H1 (cell line): ENCODE measurements around the gene MMP3. TPM values are rescaled to one million over a fixed set of nuclear protein-coding genes. Genes with fewer than 3 reads are reported as not detected.

Experiments
- CTCF ChIA-PET: fragments of 300-600 bp; sonication (Branson Sonifier 250); formaldehyde crosslinking; loops from one replicate; lab custom pipeline; 2021; ENCODE audit not compliant: partially characterized antibody; lab: Charles Lee
- POLR2A ChIA-PET: fragments of 300-600 bp; sonication (Branson Sonifier 250); formaldehyde crosslinking; loops from one replicate; lab custom pipeline; 2021; ENCODE audit warnings: inconsistent platforms; ENCODE audit not compliant: partially characterized antibody; lab: Charles Lee
- DNase-seq, 2 experiments: peaks; one replicate each; pipeline versions ENCODE4 v3.0.0 to v3.0.0-alpha.2; 2010 to 2022; ENCODE audit warnings: low spot score in 2 of 2, low read depth in 1 of 2, mixed read lengths in 1 of 2
- FAIRE-seq: peaks from 2 replicates; lab custom pipeline; 2011; peaks lifted over from hg19 to GRCh38; lab: Jason Lieb, UNC
- H2AFZ ChIP-seq: 2 replicates; pipeline ENCODE4 v1.8.1; 2012; ENCODE audit warnings: low read length, inconsistent platforms
- H2AK5ac ChIP-seq: 2 replicates; pipeline ENCODE4 v1.6.1; 2013; ENCODE audit warnings: low read depth, low read length
- H2BK120ac ChIP-seq: replicated peaks from 2 replicates; pipeline ENCODE3; 2013; ENCODE audit warnings: low read depth, low read length, inconsistent platforms
- H2BK12ac ChIP-seq: 2 replicates; pipeline ENCODE4 v1.6.1; 2013; ENCODE audit warnings: low read depth, low read length
- H2BK15ac ChIP-seq: 2 replicates; pipeline ENCODE4 v1.6.1; 2013; ENCODE audit warnings: low read length
- H2BK20ac ChIP-seq: 2 replicates; pipeline ENCODE4 v1.6.1; 2013; ENCODE audit warnings: low read length
- H2BK5ac ChIP-seq: 2 replicates; pipeline ENCODE4 v1.6.1; 2013; ENCODE audit warnings: low read depth, low read length
- H3K14ac ChIP-seq: 2 replicates; pipeline ENCODE4 v1.6.1; 2013; ENCODE audit warnings: inconsistent platforms; ENCODE audit not compliant: insufficient read length
- H3K18ac ChIP-seq: 2 replicates; pipeline ENCODE4 v1.6.1; 2013; ENCODE audit warnings: low read length; ENCODE audit errors: extremely low read depth
- H3K23ac ChIP-seq: 2 replicates; pipeline ENCODE4 v1.6.1; 2013; ENCODE audit warnings: inconsistent platforms; ENCODE audit not compliant: insufficient read length
- H3K23me2 ChIP-seq: 2 replicates; pipeline ENCODE4 v1.6.1; 2013; ENCODE audit warnings: low read depth, low read length
- H3K27ac ChIP-seq: 2 replicates; pipeline ENCODE4 v1.6.1; 2011; ENCODE audit warnings: low read depth, low read length, inconsistent platforms
- H3K27me3 ChIP-seq, 4 experiments: replicated peaks in 1 of 4; 1 replicate in 1 of 4; 2 replicates in 3 of 4; pipeline versions ENCODE4 v1.6.1 to v1.8.1; 2011 to 2013; ENCODE audit warnings: low read length in 3 of 4, mild to moderate bottlenecking in 3 of 4, inconsistent platforms in 2 of 4, mixed read lengths in 2 of 4, moderate library complexity in 1 of 4; ENCODE audit not compliant: control insufficient read depth in 3 of 4, insufficient read depth in 3 of 4; ENCODE audit errors: extremely low read depth in 1 of 4
- H3K36me3 ChIP-seq, 4 experiments: 2 replicates each; pipeline versions ENCODE4 v1.6.1 to v1.8.1; 2011 to 2013; ENCODE audit warnings: mild to moderate bottlenecking in 4 of 4, low read length in 3 of 4, moderate library complexity in 2 of 4, control low read depth in 1 of 4, inconsistent platforms in 1 of 4; ENCODE audit not compliant: insufficient read depth in 4 of 4, control insufficient read depth in 2 of 4
- H3K4ac ChIP-seq: replicated peaks from 2 replicates; pipeline ENCODE3; 2013; ENCODE audit warnings: low read length, low read depth, mixed read lengths, inconsistent platforms; ENCODE audit not compliant: insufficient read length
- H3K4me1 ChIP-seq, 4 experiments: replicated peaks in 1 of 4; 1 replicate in 1 of 4; 2 replicates in 3 of 4; pipeline versions ENCODE4 v1.6.1 to v1.8.1; 2011 to 2013; ENCODE audit warnings: low read length in 3 of 4, inconsistent platforms in 2 of 4, mixed read lengths in 1 of 4; ENCODE audit not compliant: insufficient read depth in 4 of 4, control insufficient read depth in 3 of 4
- H3K4me2 ChIP-seq, 2 experiments: 2 replicates each; pipeline versions ENCODE4 v1.6.1 to v1.8.1; 2011 to 2013; ENCODE audit warnings: low read depth in 2 of 2, low read length in 2 of 2, control low read depth in 1 of 2, inconsistent platforms in 1 of 2, mild to moderate bottlenecking in 1 of 2; ENCODE audit not compliant: insufficient read depth in 1 of 2
- H3K4me3 ChIP-seq, 4 experiments: fragments of 200-600, 300-600 bp in 1 of 4; sonication (generic), shearing (Covaris generic), sonication (Bioruptor Twin) in 1 of 4; 2 replicates each; pipeline versions ENCODE4 v1.5.1 to v1.8.1; 2011 to 2016; ENCODE audit warnings: low read length in 4 of 4, low read depth in 3 of 4, control low read depth in 2 of 4, inconsistent platforms in 2 of 4, mild to moderate bottlenecking in 2 of 4, mixed read lengths in 1 of 4, moderate library complexity in 1 of 4; ENCODE audit not compliant: insufficient read depth in 2 of 4; ENCODE audit errors: extremely low read depth in 1 of 4
- H3K56ac ChIP-seq: replicated peaks from 2 replicates; pipeline ENCODE3; 2013; ENCODE audit warnings: low read depth, mild to moderate bottlenecking, mixed read lengths, low read length, inconsistent platforms; ENCODE audit not compliant: insufficient read length
- H3K79me1 ChIP-seq: 2 replicates; pipeline ENCODE4 v1.6.1; 2013; ENCODE audit warnings: low read depth, low read length, control low read depth
- H3K79me2 ChIP-seq, 2 experiments: 2 replicates each; pipeline versions ENCODE4 v1.6.1 to v1.8.1; 2012 to 2013; ENCODE audit warnings: low read length in 2 of 2, mild to moderate bottlenecking in 2 of 2, inconsistent platforms in 1 of 2; ENCODE audit not compliant: insufficient read depth in 2 of 2, control insufficient read depth in 1 of 2
- H3K9ac ChIP-seq, 4 experiments: replicated peaks in 1 of 4; 1 replicate in 1 of 4; 2 replicates in 3 of 4; pipeline versions ENCODE4 v1.6.1 to v1.8.1; 2011 to 2013; ENCODE audit warnings: low read depth in 3 of 4, low read length in 3 of 4, control low read depth in 2 of 4, mild to moderate bottlenecking in 2 of 4, moderate library complexity in 2 of 4, inconsistent platforms in 1 of 4; ENCODE audit errors: extremely low read depth in 1 of 4
- H3K9me3 ChIP-seq, 2 experiments: 2 replicates each; pipeline versions ENCODE4 v1.6.1 to v1.8.1; 2012 to 2013; ENCODE audit warnings: mild to moderate bottlenecking in 2 of 2, moderate library complexity in 2 of 2, control low read depth in 1 of 2, inconsistent platforms in 1 of 2, low read depth in 1 of 2, low read length in 1 of 2, mixed read lengths in 1 of 2; ENCODE audit not compliant: insufficient read depth in 2 of 2
- H4K20me1 ChIP-seq, 2 experiments: replicated peaks in 1 of 2; 2 replicates each; pipeline versions ENCODE3 to v1.8.1; 2011 to 2013; ENCODE audit warnings: inconsistent platforms in 2 of 2, low read length in 2 of 2, mild to moderate bottlenecking in 1 of 2; ENCODE audit not compliant: insufficient read depth in 2 of 2, control insufficient read depth in 1 of 2
- H4K5ac ChIP-seq: 2 replicates; pipeline ENCODE4 v1.6.1; 2013; ENCODE audit warnings: low read length, low read depth, mixed read lengths, inconsistent platforms; ENCODE audit not compliant: insufficient read length
- H4K8ac ChIP-seq: 2 replicates; pipeline ENCODE4 v1.8.0; 2013; ENCODE audit warnings: mild to moderate bottlenecking, moderate library complexity, low read length, inconsistent platforms; ENCODE audit not compliant: insufficient read depth; ENCODE audit errors: extremely low read depth
- H4K91ac ChIP-seq: replicated peaks from 2 replicates; pipeline ENCODE3; 2013; ENCODE audit warnings: low read length, mixed read lengths, inconsistent platforms; ENCODE audit not compliant: insufficient read length
- BRCA1 ChIP-seq: IDR thresholded peaks from 2 replicates; pipeline ENCODE4 v1.6.1; 2012; ENCODE audit warnings: low read depth, low read length, improper control_type of control experiment
- CBX8 ChIP-seq: fragments of 300-800, 300-1000 bp; sonication (generic); IDR thresholded peaks from 2 replicates; pipeline ENCODE4 v1.7.1; 2016; ENCODE audit warnings: low read depth, low read length, borderline replicate concordance
- CHD1 ChIP-seq: IDR thresholded peaks from 2 replicates; pipeline ENCODE4 v1.6.1; 2012; ENCODE audit warnings: low read depth, low read length, improper control_type of control experiment
- FOSL1 ChIP-seq: IDR thresholded peaks from 2 replicates; pipeline ENCODE4 v1.6.1; 2011; ENCODE audit warnings: mild to moderate bottlenecking, low read depth, low read length, moderate library complexity; ENCODE audit not compliant: insufficient read depth
- GABPA ChIP-seq: IDR thresholded peaks from 2 replicates; pipeline ENCODE4 v1.6.1; 2011; ENCODE audit warnings: mild to moderate bottlenecking, low read length, moderate library complexity, borderline replicate concordance; ENCODE audit not compliant: insufficient read depth
- JUN ChIP-seq: IDR thresholded peaks from 2 replicates; pipeline ENCODE4 v1.6.1; 2011; ENCODE audit warnings: low read depth, mild to moderate bottlenecking, improper control_type of control experiment, low read length
- PHF8 ChIP-seq: fragments of 200-600 bp; sonication (generic); conservative IDR thresholded peaks from 2 replicates; pipeline ENCODE4 v1.7.1; 2012; ENCODE audit warnings: low read depth, mild to moderate bottlenecking, inconsistent platforms, low read length, moderate library complexity
- RFX5 ChIP-seq: IDR thresholded peaks from 2 replicates; pipeline ENCODE4 v1.6.1; 2011; ENCODE audit warnings: low read depth, low read length, improper control_type of control experiment, borderline replicate concordance
- SIRT6 ChIP-seq: IDR thresholded peaks from one replicate; pipeline ENCODE4 v1.7.1; 2012; ENCODE audit warnings: low read length, inconsistent platforms
- SP4 ChIP-seq: IDR thresholded peaks from 2 replicates; pipeline ENCODE4 v1.6.1; 2012; ENCODE audit warnings: low read length, inconsistent platforms
- SUZ12 ChIP-seq: fragments of 200-600 bp; sonication (generic); IDR thresholded peaks from 2 replicates; pipeline ENCODE4 v1.6.1; 2012; ENCODE audit warnings: mild to moderate bottlenecking, inconsistent platforms, low read length, moderate library complexity, mixed read lengths
- WGBS, 2 experiments: shearing (Covaris generic) in 1 of 2; methylation state at CpG; one replicate each; pipeline versions ENCODE4 v1.1.6 to v1.1.7; 2013 to 2015; ENCODE audit warnings: low lambda C conversion rate in 2 of 2, mixed read lengths in 2 of 2, inconsistent platforms in 1 of 2, low coverage in 1 of 2, missing lambda C conversion rate in 1 of 2; ENCODE audit not compliant: insufficient replicate concordance in 2 of 2, insufficient coverage in 1 of 2, insufficient read length in 1 of 2; ENCODE audit errors: extremely low coverage in 1 of 2, missing lambda C conversion rate in 1 of 2; 5-methylcytosine and 5-hydroxymethylcytosine counted together
- long read RNA-seq, 2 experiments: library from RNA in 1 of 2; library from capped mRNA in 1 of 2; stranded (forward); transcript quantifications; one replicate each; pipeline ENCODE4 v2.0.0, GENCODE V29; 2021; ENCODE audit warnings: inconsistent platforms in 1 of 2
- polyA minus RNA-seq, 3 experiments: library from RNA; depleted of rRNA, polyadenylated mRNA; stranded (reverse); fragments of >200 nt; gene quantifications; 1 replicate in 2 of 3; 2 replicates in 1 of 3; pipeline ENCODE4 v1.2.3, GENCODE V29; 2011
- polyA plus RNA-seq, 7 experiments: library from polyadenylated mRNA; depleted of rRNA in 3 of 7; stranded (reverse) in 5 of 7; unstranded in 2 of 7; fragments of >200 nt in 5 of 7; fragments of 200-250 nt in 2 of 7; gene quantifications; 1 replicate in 5 of 7; 2 replicates in 1 of 7; 4 replicates in 1 of 7; pipeline versions ENCODE4 v1.2.1 to v1.2.3, GENCODE V29; 2011 to 2013; ENCODE audit warnings: missing spikeins in 2 of 7, mixed read lengths in 2 of 7
- total RNA-seq: library from RNA; stranded (reverse); fragmentation: NEBNext Ultra II Directional; extraction: Animal tissue kit (Norgen Biotek cat#: 25700); gene quantifications from 2 replicates; pipeline ENCODE4 v1.2.1, GENCODE V29; 2021

MMP3 gene
- total RNA-seq = not detected in 2 replicates
- not detected in 2 replicates for polyA plus RNA-seq (2011; rRNA removed)
- not detected for polyA plus RNA-seq (2011; cell fraction: cytosol; rRNA removed)
- polyA plus RNA-seq (2011; cell fraction: nucleus; rRNA removed) = not detected
- not detected in 4 replicates for polyA plus RNA-seq (2012, experiment 1 of 2)
- not detected for polyA plus RNA-seq (2012, experiment 2 of 2)
- not detected for polyA plus RNA-seq (2013, experiment 1 of 2)
- not detected for polyA plus RNA-seq (2013, experiment 2 of 2)
- polyA minus RNA-seq (2011; rRNA and poly(A)+ RNA removed) = not detected in 2 replicates
- not detected for polyA minus RNA-seq (2011; cell fraction: cytosol; rRNA and poly(A)+ RNA removed)
- polyA minus RNA-seq (2011; cell fraction: nucleus; rRNA and poly(A)+ RNA removed) = not detected
- long read RNA-seq, experiment 1 = 0 reads
- long read RNA-seq, experiment 2 = 0 reads

- ChIA-PET CTCF (interaction anchor here (0.7 to 1.9 kb wide), 6 partner anchors 9 to 105 kb away, joined by 3 to 10 read pairs (median 3); no protein-coding TSS in a partner anchor), POLR2A (interaction anchor here (0.6 kb wide), 1 partner anchor 82 kb away, joined by 4 read pairs; no protein-coding TSS in a partner anchor)
- Histone ChIP-seq H4K91ac (no peak within 1 kb of the TSS), H2BK5ac (no peak within 1 kb of the TSS), H3K23ac (no peak within 1 kb of the TSS), H3K9ac (no peak within 1 kb of the TSS), H3K27me3 (no peaks in the 10 kb centered on the region), H4K20me1 (no peaks in the 10 kb centered on the region), H3K4me2 (no peak within 1 kb of the TSS), H3K18ac (no peak within 1 kb of the TSS), H3K9me3 (no peaks in the 10 kb centered on the region), H3K4me3 (no peak within 1 kb of the TSS), H4K8ac (no peak within 1 kb of the TSS), H3K4me1 (no peaks in the 10 kb centered on the region), H2BK12ac (no peak within 1 kb of the TSS), H3K56ac (no peak within 1 kb of the TSS), H3K14ac (no peak within 1 kb of the TSS), H3K23me2 (no peaks in the 10 kb centered on the region), H2AK5ac (no peak within 1 kb of the TSS), H3K36me3 (no peaks in the 10 kb centered on the region), H4K5ac (no peak within 1 kb of the TSS), H3K27ac (no peak within 1 kb of the TSS), H2BK120ac (no peak within 1 kb of the TSS), H3K79me1 (no peaks in the 10 kb centered on the region), H3K4ac (no peak within 1 kb of the TSS), H2BK15ac (no peak within 1 kb of the TSS), H2AFZ (peak within 1 kb of the TSS; percentile 28), H3K79me2 (no peaks in the 10 kb centered on the region), H2BK20ac (no peak within 1 kb of the TSS)
- FAIRE-seq = no peak
- WGBS, 2 experiments = 82% methylated on average over 4 of the region's 4 CpGs; no CpG with 5 or more reads in 1 of the 2 experiments
- TF ChIP-seq JUN (no peak), SP4 (no peak), RFX5 (no peak), CHD1 (no peak), GABPA (no peak), SUZ12 (no peak), CBX8 (no peak), FOSL1 (no peak), SIRT6 (no peak), BRCA1 (no peak), PHF8 (no peak)
- DNase-seq = no peak
Observed at GRCh38 chr11:102843489-102843888, at the start of gene MMP3. Gene MMP3 (minus strand): TSS chr11:102843609. CDS start chr11:102843546, 63 bp downstream.
